ENCODE data around the gene UBTF. TPM values are rescaled to one million over a fixed set of nuclear protein-coding genes. Genes with fewer than 3 reads are reported as not detected.

Gene UBTF
- total and polyA plus RNA-seq, 9 of the 15 experiments (the other 6 are each of a cell fraction or from before 2014, with no cell fraction given): 1.2 to 113 (median 83.6) TPM

DNA sequence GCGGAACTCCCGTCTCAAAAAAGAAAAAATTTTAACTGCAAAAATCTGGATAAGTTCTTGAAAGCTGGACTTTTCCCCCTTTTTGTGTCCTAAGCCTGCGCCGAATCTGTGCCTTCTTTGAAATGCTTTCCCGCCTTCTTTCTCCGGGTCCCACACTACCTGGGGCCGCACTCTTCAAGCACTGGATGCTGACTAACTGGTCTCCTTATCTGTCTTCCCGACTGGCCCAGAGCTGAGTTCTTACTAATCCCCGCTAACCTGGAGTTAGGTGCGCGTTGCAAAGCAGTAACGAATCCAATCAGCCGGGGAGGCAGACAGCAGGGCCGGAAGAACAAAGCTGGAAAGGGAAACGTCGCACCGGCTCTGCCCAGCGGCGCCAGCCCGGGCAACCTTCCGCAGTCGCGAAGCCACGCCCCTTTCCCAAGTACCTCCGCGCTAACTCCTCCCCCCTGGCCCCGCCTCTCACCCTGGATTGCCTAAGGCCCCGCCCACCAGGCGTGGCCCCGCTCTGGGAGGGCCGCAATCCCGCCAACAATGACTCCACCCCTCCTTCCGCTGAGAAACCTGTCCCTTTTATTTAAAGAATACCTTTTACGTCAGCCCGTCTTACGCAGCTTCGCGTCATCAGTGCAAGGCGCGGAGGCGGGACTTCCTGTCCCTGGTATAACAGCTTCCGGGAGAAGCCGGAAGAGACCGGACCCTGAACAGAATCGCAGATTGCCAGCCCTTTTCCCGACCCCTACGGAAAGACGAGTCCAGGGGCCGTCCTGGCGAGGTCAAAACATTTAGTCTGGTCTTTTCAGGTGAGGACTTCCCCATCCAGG is 33.0 kb downstream of the UBTF start, which contains the start of gene TMUB2 (continued):
- TF ChIP-seq, protein P1, sequence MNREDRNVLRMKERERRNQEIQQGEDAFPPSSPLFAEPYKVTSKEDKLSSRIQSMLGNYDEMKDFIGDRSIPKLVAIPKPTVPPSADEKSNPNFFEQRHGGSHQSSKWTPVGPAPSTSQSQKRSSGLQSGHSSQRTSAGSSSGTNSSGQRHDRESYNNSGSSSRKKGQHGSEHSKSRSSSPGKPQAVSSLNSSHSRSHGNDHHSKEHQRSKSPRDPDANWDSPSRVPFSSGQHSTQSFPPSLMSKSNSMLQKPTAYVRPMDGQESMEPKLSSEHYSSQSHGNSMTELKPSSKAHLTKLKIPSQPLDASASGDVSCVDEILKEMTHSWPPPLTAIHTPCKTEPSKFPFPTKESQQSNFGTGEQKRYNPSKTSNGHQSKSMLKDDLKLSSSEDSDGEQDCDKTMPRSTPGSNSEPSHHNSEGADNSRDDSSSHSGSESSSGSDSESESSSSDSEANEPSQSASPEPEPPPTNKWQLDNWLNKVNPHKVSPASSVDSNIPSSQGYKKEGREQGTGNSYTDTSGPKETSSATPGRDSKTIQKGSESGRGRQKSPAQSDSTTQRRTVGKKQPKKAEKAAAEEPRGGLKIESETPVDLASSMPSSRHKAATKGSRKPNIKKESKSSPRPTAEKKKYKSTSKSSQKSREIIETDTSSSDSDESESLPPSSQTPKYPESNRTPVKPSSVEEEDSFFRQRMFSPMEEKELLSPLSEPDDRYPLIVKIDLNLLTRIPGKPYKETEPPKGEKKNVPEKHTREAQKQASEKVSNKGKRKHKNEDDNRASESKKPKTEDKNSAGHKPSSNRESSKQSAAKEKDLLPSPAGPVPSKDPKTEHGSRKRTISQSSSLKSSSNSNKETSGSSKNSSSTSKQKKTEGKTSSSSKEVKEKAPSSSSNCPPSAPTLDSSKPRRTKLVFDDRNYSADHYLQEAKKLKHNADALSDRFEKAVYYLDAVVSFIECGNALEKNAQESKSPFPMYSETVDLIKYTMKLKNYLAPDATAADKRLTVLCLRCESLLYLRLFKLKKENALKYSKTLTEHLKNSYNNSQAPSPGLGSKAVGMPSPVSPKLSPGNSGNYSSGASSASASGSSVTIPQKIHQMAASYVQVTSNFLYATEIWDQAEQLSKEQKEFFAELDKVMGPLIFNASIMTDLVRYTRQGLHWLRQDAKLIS (CRISPR knock-in tag; IDR thresholded peaks at IDR 0.05): peak; percentile 78
- TF ChIP-seq DNMT1 (IDR thresholded peaks at IDR 0.05): no peak
- peak; percentile 55 for TF ChIP-seq TAF9B (IDR thresholded peaks at IDR 0.05; ENCODE audit: partially characterized antibody)
- TF ChIP-seq TFAM (CRISPR knock-in tag; conservative IDR thresholded peaks at IDR 0.05): no peak
- TF ChIP-seq, protein P2, sequence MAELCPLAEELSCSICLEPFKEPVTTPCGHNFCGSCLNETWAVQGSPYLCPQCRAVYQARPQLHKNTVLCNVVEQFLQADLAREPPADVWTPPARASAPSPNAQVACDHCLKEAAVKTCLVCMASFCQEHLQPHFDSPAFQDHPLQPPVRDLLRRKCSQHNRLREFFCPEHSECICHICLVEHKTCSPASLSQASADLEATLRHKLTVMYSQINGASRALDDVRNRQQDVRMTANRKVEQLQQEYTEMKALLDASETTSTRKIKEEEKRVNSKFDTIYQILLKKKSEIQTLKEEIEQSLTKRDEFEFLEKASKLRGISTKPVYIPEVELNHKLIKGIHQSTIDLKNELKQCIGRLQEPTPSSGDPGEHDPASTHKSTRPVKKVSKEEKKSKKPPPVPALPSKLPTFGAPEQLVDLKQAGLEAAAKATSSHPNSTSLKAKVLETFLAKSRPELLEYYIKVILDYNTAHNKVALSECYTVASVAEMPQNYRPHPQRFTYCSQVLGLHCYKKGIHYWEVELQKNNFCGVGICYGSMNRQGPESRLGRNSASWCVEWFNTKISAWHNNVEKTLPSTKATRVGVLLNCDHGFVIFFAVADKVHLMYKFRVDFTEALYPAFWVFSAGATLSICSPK (IDR thresholded peaks at IDR 0.05; ENCODE audit: borderline replicate concordance): no peak
- no peak for TF ChIP-seq ILF3 (IDR thresholded peaks at IDR 0.05; ENCODE audit: borderline replicate concordance)
- TF ChIP-seq FOXA3 (CRISPR knock-in tag; conservative IDR thresholded peaks at IDR 0.05 in 1 of 2, IDR thresholded peaks at IDR 0.05 in 1 of 2): no peak
- TF ChIP-seq, protein P3, sequence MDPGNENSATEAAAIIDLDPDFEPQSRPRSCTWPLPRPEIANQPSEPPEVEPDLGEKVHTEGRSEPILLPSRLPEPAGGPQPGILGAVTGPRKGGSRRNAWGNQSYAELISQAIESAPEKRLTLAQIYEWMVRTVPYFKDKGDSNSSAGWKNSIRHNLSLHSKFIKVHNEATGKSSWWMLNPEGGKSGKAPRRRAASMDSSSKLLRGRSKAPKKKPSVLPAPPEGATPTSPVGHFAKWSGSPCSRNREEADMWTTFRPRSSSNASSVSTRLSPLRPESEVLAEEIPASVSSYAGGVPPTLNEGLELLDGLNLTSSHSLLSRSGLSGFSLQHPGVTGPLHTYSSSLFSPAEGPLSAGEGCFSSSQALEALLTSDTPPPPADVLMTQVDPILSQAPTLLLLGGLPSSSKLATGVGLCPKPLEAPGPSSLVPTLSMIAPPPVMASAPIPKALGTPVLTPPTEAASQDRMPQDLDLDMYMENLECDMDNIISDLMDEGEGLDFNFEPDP (CRISPR knock-in tag; IDR thresholded peaks at IDR 0.05): no peak
- TF ChIP-seq, protein P4, sequence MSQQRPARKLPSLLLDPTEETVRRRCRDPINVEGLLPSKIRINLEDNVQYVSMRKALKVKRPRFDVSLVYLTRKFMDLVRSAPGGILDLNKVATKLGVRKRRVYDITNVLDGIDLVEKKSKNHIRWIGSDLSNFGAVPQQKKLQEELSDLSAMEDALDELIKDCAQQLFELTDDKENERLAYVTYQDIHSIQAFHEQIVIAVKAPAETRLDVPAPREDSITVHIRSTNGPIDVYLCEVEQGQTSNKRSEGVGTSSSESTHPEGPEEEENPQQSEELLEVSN (IDR thresholded peaks at IDR 0.05; ENCODE audit: borderline replicate concordance in 1 of 2, extremely low read depth in 1 of 2, insufficient read depth in 1 of 2, insufficient read length in 1 of 2, low read depth in 1 of 2, low read length in 1 of 2, poor library complexity in 1 of 2, severe bottlenecking in 1 of 2): peak in 1 of 2 experiments; percentile 50
- no peak for TF ChIP-seq IFI16 (CRISPR knock-in tag; IDR thresholded peaks at IDR 0.05)
- TF ChIP-seq KDM2B (CRISPR knock-in tag; IDR thresholded peaks at IDR 0.05): no peak
- no peak for TF ChIP-seq MCM3 (IDR thresholded peaks at IDR 0.05)
- TF ChIP-seq RBM25 (IDR thresholded peaks at IDR 0.05; ENCODE audit: low read depth, low read length, severe bottlenecking): no peak
- TF ChIP-seq RBM14 (IDR thresholded peaks at IDR 0.05; ENCODE audit: borderline replicate concordance, insufficient read depth, low read depth, low read length): no peak
- TF ChIP-seq, protein P5, sequence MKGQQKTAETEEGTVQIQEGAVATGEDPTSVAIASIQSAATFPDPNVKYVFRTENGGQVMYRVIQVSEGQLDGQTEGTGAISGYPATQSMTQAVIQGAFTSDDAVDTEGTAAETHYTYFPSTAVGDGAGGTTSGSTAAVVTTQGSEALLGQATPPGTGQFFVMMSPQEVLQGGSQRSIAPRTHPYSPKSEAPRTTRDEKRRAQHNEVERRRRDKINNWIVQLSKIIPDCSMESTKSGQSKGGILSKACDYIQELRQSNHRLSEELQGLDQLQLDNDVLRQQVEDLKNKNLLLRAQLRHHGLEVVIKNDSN (CRISPR knock-in tag; IDR thresholded peaks at IDR 0.05): no peak
- no peak for TF ChIP-seq ADNP (tag; IDR thresholded peaks at IDR 0.05)

Data from K562 (cell line).